Ecto neural progenitor cell (in vitro differentiated cells): ENCODE measurements around the gene KBTBD4.
A peak's percentile ranks its signal among the peaks of the same experiment; 100 is the strongest.

Source experiments
- DNase-seq: peaks from one replicate; pipeline ENCODE4 v3.0.0-alpha.2; 2018; ENCODE audit warnings: low spot score

KBTBD4 gene

DNA sequence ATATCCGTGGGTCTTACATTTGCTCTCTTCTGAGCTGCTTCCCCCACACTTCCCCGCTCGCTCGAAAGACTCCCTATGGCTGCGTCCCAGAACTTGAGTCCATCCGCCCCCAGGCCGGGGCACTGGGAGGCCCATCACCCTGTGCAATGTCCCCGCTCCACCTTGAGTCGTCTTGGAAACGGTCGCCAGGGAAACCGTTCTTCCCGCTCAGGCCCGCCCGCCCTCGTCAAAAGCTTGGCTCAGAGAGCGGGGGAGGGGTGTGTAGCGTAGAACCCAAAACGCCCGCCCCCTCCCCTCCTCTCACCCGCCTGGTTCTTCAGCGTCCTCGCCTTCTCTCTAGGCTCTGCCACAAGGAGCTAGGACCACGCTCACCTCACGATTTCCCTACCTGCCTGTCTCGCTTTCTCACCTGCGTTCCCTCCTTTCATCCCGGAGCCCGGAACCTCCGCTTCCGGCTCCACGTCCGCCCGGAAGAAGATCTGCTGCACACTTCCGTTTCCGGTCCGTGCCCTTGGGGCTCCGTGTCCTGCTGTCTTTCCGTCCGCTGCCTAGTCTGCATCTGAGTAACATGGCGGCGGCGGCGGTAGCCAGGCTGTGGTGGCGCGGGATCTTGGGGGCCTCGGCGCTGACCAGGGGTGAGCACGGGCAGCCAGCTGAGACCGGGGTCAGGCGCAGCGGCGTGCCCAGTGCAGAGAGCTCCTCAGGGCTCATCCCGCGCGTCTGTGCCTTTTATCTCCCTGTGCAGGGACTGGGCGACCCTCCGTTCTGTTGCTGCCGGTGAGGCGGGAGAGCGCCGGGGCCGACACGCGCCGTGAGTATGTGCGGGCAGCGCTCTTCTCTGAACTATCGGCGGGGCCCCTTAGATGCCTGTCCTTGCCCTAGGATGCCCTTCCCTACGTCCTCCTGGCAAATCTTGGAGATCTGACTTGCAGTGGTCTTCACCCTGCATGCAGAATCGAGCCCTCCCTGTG is at the start of gene KBTBD4, which contains the start of gene NDUFS3:
TSS of gene KBTBD4 (minus strand) at position 447 of the 971 bp plus-strand sequence. CDS start at position 428, 19 bp downstream.
TSS of gene NDUFS3 (plus strand) at position 551 of the 971 bp plus-strand sequence. CDS start at position 569, 18 bp downstream.
- peak; percentile 95 for DNase-seq

DNA sequence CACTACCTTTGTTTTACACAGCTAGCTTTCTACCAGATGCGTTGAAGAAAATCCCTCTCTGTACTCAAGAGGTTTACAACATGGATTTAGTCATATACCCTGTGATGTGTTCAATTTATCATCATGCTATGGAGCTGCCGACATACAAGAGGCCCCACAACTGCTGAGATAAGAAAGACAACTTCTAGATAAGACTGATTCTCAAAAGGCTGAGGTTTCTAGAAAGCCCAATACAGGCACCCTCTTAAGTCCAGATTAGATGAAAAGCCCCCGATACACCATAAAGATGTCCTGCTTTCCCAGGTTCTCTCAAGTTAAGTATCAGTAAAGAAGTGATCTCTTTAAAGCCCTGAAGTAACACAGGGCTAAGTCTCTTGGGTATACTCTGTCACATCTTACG is 49.3 kb upstream of the KBTBD4 start:
- no peak for DNase-seq

DNA sequence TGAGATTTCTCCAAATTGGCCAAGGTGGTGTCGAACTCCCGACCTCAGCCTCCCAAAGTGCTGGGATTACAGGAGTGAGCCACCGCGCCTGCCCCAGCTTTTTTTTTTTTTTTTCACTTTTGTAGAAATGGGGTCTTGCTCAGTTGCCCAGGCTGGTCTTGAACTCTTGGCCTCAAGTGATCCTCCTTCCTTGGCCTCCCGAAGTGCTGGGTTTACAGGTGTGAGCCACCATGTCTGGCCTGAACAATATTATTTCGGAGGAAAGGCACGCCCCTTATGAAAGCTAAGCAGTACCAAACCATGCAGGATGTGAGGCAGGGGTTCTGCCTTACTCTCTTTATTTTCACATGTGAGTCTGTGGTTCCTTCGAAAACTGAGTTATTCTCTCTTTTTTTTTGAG is 47.5 kb upstream of the KBTBD4 start:
- DNase-seq, result no peak

DNA sequence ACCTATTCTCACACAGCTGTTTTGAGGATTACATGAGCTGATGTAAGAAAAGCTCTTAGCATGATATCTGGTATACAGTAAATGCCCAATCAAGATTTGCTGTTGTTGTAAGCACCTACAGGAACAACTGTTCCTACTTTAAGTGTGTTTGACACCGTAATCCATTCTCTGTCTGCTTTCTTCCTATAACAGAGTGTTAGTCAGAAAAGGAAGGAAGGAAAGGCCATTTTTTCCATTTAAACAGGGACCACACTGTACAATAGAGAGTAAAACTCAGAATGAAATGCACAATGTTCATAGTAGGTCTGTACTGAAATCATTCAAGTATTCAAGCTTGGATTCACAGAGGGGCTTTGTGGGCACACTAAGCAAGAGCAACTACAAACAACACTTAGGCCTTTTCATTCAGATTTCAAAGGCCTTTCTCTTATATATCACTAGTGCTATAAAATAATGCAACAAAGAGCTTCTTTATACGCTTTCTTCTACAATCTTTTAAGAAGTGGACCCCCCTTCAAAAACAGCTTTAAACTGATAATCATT is 42.1 kb upstream of the KBTBD4 start:
- DNase-seq, result no peak

DNA sequence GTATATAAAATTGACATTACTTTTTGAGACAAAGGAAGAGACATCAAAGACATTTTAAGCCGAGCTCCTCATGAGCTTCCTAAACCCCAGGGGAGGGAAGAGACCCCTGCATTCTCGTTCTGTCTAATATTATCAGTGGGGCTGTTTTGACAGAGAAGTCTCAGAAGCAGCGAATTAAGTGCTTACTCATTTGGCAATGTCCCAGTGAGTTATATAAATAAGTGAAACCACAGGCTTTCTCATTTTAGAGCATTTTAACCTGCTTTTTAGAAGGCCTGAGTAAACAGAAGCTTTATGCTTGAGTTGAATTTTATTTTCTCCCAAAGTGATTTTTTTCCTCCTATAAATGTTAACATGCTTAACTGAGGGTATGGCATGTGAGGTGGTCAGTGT is 38.6 kb upstream of the KBTBD4 start:
- no peak for DNase-seq

DNA sequence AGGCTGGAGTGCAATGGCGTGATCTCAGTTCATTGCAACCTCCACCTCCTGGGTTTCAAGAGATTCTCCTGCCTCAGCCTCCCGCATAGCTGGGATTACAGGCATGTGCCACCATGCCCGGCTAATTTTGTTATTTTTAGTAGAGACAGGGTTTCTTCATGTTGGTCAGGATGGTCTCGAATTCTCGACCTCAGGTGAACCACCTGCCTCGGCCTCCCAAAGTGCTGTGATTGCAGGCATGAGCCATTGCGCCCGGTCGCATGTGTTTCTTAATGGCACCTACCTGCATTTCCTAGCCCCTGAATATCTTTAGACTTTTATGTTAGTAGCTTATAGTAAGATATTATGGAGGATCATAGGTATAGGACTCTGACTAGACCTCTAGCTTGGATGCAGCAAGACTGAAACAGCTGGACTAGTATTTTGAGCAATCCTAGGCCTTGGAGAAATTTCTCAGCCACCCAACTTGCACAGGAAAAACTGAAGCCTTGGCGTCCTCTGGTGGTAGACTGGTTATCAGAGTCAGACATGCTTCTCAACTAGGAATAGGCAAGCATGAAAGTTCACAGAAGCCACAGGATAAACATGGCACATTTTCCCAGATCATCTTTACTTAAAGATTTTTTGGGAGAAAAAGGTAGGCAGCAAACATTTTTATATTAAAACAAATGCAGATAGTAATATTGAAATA is 38.1 kb upstream of the KBTBD4 start:
- DNase-seq, result no peak

DNA sequence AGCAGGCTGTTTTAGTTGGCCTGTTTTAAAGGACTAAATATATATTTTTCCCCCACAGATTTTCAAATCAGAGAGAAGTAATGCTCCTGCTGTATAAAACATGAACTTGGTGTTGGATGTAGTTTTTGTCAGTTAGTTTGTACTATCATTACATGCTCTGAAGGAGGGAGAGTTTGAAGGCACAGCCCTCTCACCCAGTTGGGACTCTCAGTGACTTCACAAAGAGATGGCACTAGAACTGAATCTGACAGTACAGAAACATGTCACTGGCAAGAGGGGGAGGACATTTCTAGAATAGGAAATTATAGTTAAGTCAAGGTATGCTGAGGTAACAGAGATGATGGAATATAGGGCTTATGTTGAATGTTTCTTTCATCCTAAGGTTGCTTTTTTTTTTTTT is 36.5 kb upstream of the KBTBD4 start:
- DNase-seq, result no peak

DNA sequence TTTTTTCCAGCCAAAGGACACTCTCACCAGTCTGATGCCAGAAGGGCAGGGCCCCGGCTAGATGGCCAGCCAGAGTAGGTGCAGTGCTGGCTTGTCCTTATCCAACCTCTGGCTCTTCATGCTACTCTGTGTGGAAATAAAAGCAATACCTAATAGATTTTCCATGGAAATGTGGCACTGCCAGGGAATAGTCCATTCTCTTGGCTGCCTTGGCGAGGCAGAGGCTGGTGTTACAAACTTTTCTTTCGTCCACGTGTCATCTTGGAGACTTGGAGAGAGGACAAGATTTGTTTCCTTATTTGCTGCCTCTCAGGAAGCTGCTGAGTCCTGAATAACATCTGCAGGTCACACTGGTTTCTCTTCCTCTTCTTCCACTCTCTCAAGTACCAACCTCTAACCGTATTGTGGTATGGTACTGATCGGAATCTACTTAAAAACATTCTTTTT is 32.6 kb upstream of the KBTBD4 start:
- DNase-seq, result no peak

DNA sequence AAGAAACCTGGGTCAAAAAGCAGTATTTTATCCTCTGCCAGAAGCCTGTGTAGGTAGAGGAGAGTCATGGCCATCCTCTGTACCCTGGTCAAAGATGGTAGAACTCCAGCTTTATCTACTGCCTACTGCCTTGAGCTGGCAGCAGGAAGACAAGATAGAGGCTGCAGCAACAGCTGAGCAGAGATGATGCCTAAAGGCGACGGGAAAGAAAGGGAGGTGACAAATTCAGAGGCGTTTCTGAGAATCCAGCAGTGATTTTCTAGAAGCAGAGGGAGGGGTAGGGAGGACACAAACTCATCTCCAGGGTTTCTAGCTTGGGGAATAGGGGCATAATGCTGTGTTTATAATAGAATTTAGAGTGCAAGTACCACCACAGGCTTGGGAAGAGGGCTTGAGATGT is 30.9 kb upstream of the KBTBD4 start:
- DNase-seq, result no peak

DNA sequence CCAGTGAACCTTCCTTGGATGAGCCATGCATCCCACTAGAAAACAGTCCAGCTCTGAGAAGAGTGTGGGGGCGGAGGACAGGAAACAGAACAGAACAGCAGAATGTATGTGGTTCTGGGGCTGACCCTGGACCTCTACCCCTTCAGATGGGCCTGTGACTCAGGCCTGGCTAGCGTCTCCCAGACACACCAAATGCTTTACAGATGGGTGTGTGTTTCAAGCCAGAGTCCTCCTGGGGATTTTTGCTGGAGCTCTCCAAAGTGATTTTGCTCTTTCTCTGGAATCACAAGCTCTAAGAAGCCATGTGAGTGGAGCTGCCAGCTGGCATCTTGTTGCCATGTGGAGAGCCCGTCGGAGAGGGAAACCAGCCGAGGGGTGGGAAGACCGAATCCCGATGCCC is 28.6 kb upstream of the KBTBD4 start:
- DNase-seq, result no peak

DNA sequence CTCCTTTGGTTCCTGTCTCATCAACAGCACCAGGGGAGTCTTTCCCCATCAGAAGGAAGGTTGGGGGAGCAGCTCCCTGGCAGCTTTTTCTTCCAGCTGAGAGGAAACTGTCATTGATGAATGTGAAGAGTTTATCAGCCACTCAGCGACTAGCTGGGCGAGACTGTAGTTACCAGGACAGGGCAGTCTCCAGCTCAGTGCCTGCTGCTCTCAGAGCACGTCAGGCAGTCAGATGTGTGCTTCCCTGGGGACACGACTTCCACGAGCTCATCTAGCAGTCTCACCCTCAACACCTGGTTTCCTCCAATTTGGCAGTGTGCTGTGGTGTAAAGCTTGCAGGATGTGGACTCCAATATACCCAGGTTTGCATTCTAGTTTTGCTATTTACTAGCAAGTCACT is 28.0 kb upstream of the KBTBD4 start:
- DNase-seq, result no peak

DNA sequence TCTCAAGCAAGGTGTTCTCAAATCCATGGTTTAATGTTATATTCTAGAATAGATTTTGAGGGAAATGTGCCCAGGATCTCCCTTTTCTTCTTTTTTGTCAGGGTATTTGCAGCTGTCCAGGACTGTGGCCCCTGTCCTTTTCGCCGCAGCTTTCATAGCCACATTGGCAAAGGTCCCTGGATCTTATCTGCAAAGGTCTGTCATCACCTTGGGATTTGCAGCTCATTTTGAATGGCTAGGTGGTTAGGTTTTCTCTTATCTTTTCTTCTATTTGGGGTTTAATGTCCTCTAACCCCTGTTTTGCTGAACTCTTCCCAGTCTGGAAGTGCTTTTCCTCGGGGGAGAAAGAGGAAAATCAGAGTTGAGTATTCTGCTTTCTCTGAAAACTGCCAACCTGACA is 27.2 kb upstream of the KBTBD4 start:
- DNase-seq, result no peak

DNA sequence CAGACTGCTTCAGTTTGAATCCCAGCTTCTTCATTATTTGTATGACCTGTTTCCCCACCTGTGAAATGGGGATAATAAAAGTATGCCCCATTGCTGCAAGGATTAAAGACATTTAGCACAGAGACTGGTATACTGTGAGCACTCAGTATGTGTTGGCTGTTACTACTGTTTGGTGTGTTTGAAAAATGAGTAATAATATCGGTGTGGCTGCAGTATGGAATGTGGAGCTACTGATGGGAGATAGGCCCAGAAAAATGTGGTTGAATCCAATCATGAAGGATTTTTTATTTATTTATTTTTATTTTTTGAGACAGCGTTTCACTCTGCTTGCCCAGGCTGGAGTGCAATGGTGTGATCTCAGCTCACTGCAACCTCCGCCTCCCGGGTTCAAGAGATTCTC is 24.5 kb upstream of the KBTBD4 start:
- DNase-seq, result no peak

DNA sequence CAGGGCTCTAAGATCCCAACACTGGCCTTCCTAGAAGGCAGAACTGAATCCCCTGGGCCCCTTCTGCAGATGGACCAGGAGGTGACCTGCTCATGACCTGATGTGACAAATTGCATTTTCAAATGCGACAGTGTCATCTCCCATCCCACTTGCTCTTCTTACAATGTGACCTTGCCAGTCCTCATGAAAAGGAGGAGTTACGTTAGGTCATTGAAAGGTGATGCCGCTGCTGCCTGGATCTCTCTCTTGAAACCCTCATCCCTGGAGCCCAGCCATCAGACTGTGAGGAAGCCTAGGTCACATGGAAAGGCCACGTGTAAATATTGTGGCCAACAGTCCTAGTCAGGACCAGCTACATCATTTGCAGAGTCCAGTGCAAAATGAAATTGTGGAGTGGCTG is 21.1 kb upstream of the KBTBD4 start:
- DNase-seq, result no peak

DNA sequence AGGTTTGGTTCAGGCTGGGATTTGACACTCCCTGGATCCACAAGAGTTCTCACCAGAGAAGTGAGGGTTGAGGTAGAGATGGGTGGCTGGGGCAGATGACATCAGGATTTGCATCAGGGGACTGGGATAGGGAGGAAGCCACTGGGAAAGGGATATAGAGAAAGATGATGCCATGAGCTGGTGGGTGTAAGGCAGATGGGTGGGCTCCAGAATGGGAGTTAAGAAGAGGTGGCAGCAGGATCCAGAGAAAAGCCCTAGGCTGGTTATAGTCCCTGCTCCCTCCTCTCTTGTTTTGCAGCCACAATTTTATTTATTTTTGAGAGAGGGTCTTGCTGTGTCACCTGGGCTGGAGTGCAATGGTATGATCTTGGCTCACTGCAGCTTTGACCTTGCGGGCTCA is 17.2 kb upstream of the KBTBD4 start:
- no peak for DNase-seq

DNA sequence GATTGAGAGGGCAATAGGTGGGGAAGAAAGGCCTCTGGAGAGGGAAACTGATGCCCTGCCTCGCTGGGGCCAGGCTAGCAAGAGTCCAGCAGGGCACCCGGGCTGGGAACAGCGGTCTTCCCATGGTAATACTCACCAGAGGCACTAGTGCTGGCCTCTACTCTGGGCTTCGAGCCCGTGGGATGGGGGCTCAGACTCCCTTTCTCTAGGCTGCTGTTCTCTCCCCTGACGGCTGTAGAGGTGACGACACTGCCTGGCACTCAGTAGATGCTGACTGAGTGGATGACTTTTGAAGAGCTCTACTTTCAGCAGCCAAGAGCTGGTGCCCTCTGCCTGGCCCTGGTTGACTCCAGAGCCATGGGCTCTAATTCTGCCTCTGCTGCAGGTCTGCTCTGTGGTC is 16.3 kb upstream of the KBTBD4 start:
- DNase-seq, result no peak

DNA sequence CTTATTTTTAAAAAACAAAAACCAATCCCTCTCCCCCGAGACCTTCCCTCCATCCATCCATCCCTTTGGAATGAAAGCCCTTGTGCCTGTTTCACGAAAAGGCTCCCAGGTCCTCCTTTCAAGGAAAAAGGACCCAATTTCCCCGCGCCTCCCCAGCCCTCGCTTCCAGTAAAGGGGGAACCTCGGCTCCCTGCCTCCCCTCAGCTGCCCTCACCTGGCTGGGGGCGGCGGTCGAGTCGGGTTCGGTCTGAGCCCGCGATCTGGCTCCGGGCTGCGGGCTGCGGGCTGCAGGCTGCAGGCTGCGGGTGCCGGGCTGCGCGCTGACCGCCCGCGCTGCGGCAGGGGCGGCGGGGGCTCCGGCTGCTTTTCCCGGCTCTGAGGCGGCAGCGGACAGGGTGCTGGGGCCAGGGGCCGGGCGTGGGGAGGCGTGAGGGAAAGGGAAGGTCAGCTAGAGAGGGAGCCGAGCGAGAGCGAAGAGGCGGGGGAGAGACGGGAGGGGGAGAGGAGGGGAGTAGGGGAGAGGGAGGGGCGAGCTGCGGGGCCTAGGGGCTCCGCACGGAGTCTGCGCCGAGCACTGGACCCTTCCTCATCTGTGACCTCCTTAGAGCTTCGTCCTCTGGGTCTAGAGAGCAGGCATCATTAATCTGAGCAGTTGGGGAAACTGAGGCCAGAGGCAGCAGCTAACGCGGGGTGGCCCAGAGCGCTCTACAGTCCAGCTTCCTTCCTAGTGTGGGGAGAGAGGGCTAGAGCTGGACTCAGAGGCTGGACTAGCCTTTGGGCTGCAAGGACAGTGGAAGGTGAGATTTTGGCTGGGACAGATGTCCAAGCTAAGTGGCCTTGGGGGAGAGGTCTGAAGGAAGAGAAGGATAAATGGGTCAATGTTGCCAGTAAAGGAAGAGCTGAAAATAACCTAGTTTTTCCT is 15.4 kb upstream of the KBTBD4 start, which contains the start of gene C1QTNF4:
TSS of gene C1QTNF4 (minus strand) at position 478 of the 922 bp plus-strand sequence. CDS start 3,601 bp downstream, outside the sequence.
- peak; percentile 71 for DNase-seq

DNA sequence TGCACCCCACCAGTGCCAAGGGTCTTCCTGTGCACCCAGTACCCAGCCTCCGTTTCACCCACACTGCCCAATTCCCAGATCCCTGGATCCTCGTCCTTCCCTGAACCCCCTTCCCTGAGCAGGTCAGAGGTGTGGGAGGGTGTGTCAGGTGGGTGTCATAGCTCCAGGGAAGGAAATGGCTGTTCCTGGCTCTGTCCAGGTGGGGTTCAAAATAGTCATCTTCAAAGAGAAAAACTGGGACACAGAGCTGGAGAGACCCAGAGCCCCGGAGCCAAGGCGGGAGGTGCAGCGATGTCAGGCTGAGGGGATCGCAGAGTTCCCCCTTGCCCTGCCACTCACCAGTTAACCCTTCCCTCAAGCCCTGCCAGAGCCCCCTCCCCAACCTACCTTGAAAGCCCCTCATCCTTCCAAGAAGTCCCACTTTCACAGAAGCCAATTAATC is 14.7 kb upstream of the KBTBD4 start:
- DNase-seq, result no peak

DNA sequence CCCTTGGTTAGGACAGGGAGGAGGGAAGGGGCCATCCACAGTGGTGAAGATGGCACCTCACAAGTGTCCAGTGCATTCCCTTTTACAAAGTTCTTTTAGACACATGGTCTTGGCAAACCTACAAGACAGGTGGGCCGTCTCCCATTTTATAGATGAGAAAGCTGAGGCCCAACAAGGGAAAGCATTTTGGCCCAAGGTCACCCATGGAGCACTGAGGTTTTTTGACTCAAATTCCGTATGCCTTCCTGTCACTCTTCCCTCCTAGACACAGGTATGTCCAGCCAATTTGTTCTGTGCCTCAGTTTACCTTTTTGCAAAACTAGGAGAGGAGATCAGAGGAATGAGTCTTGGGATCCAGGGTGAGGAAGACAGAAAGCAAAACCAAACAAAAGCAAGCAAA is 14.2 kb upstream of the KBTBD4 start:
- no peak for DNase-seq

DNA sequence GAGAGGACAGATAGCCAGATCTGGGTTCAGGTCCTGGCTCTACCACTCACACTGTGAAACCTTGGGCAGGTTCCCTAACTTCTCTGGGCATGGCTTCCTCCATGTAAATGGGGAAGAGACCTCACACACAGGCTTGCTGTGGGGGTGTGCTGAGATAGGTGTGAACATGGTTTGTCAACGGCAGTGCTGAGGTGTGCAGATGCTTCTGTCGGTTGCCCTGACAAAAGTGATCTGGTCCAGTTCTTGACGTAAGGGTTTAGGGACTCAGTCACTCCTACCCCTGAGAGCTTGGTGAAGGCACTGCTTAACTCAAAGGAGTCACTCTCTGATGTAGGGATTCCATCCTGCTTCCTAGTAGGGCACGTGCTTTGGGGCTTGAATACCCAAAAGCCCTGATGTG is 13.5 kb upstream of the KBTBD4 start:
- DNase-seq, result no peak

DNA sequence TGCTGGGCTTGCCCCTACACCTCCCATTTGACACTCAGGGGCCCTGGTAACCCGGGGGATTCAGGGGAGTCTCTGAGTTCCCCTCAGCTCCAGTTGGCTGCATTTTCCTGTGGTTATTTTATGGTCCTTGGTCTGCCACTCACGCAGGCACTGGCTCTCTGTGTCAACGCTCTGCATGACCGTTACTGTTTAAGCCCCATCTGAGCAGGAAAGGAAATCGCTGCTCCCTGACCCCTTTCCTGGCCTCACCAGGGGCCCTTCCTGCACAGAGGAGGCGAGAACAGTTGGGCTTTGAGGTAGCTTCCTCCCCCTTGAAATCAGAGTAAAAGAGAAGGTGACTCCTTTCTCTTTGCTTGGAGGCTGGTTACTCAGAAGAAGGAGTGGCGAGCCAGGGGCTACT is 13.0 kb upstream of the KBTBD4 start:
- no peak for DNase-seq
